ENCODE measurements around the gene GNAT2.
A peak's percentile ranks its signal among the peaks of the same experiment; 100 is the strongest.
"Not testable (repeated sequence)": the region's sequence is repeated elsewhere in the genome, so short reads cannot be mapped to it uniquely, and the experiment has no call there.

Gene GNAT2

GRCh38 chr1:109619576-109620400 is at the start of gene GNAT2, which contains the start of gene AMPD2:
Gene GNAT2, minus strand, starts transcription at chr1:109619616. Its CDS starts 6,746 bp downstream, at chr1:109612870.
Gene AMPD2, plus strand, starts transcription at chr1:109619837. Its CDS starts 1,339 bp downstream, at chr1:109621176.
- peak; percentile 67 for DNase-seq

- no peak for DNase-seq
Measured at GRCh38 chr1:109668123-109668775, 48.8 kb upstream of the GNAT2 start.

DNA sequence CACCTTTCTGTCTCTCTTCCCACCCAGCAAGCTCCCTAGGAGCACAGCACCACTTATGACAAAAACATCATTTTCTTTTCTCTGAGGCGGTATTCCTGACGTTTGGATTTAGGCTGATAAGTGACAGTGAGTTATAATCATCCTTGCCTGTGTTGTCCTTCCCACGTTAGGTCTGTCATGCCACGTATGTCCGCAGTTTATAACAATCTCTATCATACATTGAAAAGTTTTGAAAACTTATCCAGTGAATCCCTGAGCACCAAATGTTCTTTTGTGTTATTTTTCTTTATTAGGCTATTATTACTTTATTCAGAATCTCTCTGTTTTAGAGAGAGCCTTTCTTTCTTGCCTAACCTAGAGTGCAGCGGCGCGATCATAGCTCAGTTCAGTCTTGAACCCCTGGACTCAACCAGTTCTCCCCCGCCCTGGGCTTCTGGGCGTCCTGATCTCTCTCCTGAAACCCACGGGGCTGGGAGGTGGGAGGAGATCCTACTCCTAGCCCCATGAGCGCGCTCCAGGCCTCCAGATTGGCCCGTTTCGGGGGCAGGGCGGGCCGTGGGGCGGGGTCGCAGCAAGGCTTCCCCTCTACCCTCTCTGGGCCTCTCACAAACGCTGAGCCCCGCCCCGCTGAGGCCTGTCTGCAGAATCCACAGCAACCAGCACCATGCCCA is 48.2 kb upstream of the GNAT2 start, which contains the start of gene GSTM2:
TSS of gene GSTM2 (plus strand) at position 606 of the 671 bp plus-strand sequence. CDS start at position 665, 59 bp downstream.
- DNase-seq, result peak; percentile 89

GRCh38 chr1:109664671-109665070 is 45.3 kb upstream of the GNAT2 start:
- no peak for DNase-seq

DNA sequence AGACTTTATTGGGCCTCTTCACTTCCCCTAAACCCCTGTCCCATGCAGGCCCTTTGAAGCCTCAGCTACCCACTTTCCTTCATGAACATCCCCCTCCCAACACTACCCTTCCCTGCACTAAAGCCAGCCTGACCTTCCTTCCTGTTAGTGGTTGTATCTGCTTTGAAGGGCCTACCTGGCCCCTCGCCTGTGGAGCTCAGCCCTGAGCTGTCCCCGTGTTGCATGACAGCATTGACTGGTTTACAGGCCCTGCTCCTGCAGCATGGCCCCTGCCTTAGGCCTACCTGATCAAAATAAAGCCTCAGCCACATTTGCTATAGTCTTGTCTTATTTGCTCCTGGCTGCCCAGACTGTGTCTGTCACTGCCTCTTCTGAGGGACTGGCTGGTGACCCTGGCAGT is 42.0 kb upstream of the GNAT2 start:
- DNase-seq, result no peak

DNA sequence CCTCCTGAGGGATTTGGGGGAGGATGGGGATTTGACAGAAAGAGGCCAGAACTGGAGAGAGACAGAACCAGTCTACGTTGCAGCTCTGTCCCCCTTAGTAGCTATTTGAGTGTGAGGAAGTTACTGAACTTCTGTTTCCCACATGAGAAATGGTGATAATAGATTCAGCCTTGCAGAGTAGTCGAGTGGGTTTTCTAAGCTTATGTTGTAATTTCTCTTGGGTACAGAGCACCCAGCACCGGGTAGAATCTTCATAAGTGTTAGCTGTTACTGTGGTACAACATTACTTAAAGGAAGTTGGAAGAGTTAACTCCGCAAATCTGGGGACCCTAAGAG is 41.2 kb upstream of the GNAT2 start:
- DNase-seq, result not testable (repeated sequence)

DNA sequence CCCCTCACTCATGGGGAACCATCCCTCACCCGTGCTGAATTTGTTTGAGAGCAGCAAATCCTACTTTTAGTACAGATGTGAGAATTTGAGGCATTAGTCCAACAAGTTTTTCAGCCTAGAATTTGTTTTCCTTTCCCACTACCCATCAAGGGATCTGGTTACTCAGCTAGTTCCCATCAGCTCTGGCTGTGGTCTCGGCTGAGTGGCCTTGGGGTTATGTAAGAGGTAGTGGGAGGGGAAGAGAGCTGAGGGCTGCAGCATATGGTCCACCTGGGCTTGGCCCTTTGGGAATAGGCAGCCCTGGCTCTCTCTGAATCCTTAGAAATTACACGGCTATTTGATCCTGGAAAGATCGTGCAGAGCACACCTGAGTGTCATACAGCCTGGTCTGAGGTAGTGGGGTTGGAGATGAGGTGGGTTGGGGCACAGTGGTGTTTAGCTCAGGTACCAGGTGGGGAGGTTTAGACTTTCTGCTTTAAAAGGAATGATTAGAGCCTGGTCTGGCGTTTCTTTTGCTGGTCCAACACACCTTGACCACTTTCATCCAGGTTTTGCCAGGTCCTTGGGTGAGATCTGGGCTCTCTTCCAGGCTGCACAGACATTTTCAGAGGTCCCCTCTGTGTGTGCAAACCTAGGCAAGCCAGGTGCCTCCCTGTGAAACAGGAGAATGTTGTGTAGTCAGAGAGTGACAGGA is 40.7 kb upstream of the GNAT2 start:
- no peak for DNase-seq

DNA sequence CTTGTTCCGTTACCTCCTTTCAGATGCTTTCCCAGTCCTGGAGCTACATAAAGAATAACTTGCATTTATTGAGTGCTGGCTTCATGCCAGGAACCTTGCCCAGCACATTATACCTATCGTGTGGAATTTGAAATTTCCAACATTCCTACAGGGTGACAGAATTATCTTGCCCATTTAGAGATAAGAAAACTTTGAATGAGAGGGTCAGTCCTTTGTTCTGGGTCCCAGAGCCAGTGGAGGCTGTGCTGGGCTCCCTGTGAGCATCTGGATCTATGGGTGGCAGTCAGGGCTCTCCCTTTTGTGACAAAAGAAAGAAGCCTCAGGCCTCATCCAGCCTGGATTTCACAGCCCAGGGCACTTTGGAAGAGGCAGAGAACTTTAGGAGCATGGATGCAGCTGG is 39.7 kb upstream of the GNAT2 start:
- DNase-seq, result no peak

DNA sequence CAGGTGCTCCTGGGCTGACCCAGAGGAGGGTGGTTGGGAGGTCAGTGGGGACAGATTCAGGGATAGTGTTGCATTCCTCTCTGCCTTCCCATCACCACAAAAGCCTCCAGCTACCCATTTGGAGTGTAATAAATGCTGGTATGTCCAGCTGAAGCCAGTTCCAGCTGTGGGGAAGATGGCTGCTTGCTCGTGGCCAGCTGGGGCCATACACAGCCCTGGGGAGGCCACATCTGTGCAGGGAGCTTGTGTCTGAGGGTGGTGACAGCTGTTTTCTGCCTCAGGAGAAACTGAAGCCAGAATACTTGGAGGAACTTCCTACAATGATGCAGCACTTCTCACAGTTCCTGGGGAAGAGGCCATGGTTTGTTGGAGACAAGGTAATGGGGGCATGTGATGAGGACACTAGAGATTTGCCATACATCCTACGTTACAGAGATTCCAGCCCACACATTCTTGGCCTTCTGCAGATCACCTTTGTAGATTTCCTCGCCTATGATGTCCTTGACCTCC is 39.2 kb upstream of the GNAT2 start:
- no peak for DNase-seq

DNA sequence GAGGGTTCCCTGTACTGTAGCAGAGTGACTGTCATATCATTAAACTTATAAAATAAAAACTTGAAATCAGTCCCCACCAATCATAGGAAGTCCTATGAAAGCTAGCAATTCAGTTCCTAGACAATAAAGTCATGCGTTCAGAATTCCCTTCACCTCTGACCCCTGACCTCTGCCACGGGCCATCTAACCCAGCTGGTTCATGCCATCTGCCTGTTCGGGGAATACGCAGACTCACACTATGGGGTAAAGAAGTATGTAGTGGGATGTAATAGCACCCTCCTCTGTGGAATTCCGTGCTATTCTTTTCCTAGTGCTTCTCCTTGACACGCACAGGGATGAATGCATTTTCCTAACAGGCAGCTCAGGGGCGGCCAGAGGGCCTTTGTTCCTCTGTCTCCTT is 38.6 kb upstream of the GNAT2 start:
- no peak for DNase-seq

GRCh38 chr1:109657395-109657794 is 38.0 kb upstream of the GNAT2 start:
- DNase-seq, result no peak

GRCh38 chr1:109655615-109656519 is 36.5 kb upstream of the GNAT2 start, which contains the start of gene GSTM4:
Gene GSTM4, plus strand, starts transcription at chr1:109656099. Its CDS starts 291 bp downstream, at chr1:109656390.
- peak; percentile 70 for DNase-seq

- no peak for DNase-seq
Measured at GRCh38 chr1:109654519-109654918, 35.1 kb upstream of the GNAT2 start.

DNA sequence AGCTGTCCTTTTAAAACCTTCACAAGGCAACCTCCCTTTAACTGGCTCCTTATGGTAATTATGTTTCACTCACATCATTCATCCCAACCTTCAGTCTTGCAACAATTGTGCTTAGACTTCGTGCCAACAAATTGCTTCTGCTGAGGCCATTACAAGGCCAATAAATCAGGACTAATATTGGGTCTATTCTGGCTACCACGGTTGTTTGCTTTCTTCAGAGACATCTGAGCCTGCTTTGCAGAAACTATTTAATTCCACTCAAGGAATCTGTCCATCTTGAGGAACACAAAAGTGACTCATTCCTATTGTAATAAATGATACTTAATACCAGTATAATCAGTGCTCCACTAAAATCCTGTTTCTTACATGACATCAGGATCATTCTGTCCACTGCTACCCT is 33.9 kb upstream of the GNAT2 start:
- DNase-seq, result no peak

DNA sequence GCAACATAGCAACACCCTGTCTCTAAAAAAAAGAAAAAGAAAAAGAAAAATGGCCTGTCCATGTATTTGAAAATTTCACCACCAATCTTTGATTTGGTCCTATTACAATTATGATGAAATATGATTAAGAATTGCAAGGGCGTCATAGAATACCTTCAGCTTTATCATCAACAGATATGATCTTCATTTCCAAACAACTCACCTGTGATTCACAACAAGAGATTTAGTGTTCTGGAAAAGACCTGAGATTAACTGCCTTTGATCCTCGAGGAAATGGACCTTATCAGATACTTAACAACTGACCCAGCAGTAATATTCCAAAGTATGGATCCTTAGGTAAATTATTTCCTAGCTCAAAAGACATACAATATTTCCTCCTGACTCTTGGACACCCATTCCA is 33.0 kb upstream of the GNAT2 start:
- DNase-seq, result no peak

GRCh38 chr1:109650609-109651008 is 31.2 kb upstream of the GNAT2 start:
- no peak for DNase-seq

GRCh38 chr1:109649491-109649914 is 30.1 kb upstream of the GNAT2 start:
- peak; percentile 17 for DNase-seq

- DNase-seq, result no peak
Measured at GRCh38 chr1:109644670-109645069, 25.3 kb upstream of the GNAT2 start.

- peak; percentile 73 for DNase-seq
Measured at GRCh38 chr1:109643385-109644230, 24.2 kb upstream of the GNAT2 start.

DNA sequence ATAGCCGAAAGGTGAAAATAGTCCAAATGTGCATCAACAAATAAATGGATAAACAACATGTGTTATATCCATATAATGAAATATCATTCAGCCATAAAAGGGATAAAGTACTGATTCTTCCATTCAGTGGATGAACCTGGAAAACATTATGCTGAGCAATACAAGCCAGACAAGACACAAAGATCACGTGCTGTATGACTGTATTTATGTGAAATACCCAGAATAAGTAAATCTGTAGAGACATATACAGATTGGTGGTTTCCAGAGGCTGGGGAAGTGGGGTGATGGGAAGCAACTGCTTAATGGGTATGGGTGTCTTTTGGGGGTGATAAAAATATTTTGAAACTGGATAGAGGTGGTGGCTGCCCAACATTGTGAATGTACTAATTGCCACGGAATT is 23.2 kb upstream of the GNAT2 start:
- no peak for DNase-seq

GRCh38 chr1:109641861-109642260 is 22.4 kb upstream of the GNAT2 start:
- no peak for DNase-seq
